ENCODE measurements around the gene LETM1.

GRCh38 chr4:1874201-1874600 lies 18.2 kb upstream of the LETM1 start:
- no peak for TF ChIP-seq CTCF (IDR thresholded peaks at IDR 0.05)
- TF ChIP-seq POLR2A (IDR thresholded peaks at IDR 0.05), result no peak
- TF ChIP-seq POLR2AphosphoS5 (IDR thresholded peaks at IDR 0.05), result no peak

All from prostate gland (tissue), 2 donors.